Testis (tissue), 2 donors: ENCODE measurements around the gene RFX8.

Experiments
- POLR2A ChIP-seq: fragments of 450-650 bp; IDR thresholded peaks from one replicate; pipeline ENCODE4 v1.6.1; 2017; ENCODE audit warnings: antibody characterized with exemption, mild to moderate bottlenecking, moderate library complexity
- TF ChIP-seq, protein P1 (sequence below), 3 experiments: fragments of 450-650 bp in 2 of 3; fragments of 200-600 bp in 1 of 3; sonication (generic) in 1 of 3; IDR thresholded peaks; one replicate each; pipeline ENCODE4 v1.5.1; 2016 to 2019; ENCODE audit warnings: antibody characterized with exemption in 3 of 3, mild to moderate bottlenecking in 2 of 3, moderate library complexity in 1 of 3

DNA sequence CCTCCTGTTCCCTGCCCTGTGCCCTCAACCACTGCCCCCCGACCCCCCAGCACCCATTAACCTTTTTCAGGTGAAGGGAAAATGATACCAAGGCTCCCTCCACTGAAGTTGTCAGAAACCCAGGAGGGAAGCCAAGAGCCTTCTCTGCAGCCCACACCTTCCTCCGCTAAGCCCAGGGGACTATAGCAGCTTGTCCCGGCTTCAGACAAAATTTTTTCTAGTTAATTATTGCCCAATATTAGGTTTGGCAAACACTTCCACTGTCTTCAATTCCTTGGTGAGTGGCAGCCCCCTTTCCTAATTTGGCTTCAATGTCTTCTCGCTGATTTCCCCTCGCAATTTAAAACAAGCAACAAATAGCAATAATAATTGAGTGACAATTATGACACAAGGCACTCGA lies 23.9 kb downstream of the RFX8 start:
- TF ChIP-seq, protein P1, sequence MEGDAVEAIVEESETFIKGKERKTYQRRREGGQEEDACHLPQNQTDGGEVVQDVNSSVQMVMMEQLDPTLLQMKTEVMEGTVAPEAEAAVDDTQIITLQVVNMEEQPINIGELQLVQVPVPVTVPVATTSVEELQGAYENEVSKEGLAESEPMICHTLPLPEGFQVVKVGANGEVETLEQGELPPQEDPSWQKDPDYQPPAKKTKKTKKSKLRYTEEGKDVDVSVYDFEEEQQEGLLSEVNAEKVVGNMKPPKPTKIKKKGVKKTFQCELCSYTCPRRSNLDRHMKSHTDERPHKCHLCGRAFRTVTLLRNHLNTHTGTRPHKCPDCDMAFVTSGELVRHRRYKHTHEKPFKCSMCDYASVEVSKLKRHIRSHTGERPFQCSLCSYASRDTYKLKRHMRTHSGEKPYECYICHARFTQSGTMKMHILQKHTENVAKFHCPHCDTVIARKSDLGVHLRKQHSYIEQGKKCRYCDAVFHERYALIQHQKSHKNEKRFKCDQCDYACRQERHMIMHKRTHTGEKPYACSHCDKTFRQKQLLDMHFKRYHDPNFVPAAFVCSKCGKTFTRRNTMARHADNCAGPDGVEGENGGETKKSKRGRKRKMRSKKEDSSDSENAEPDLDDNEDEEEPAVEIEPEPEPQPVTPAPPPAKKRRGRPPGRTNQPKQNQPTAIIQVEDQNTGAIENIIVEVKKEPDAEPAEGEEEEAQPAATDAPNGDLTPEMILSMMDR (IDR thresholded peaks at IDR 0.05) = no peak
- no peak for TF ChIP-seq POLR2A
